ENCODE results near the gene DYNC1LI1.

The DYNC1LI1 gene

DNA sequence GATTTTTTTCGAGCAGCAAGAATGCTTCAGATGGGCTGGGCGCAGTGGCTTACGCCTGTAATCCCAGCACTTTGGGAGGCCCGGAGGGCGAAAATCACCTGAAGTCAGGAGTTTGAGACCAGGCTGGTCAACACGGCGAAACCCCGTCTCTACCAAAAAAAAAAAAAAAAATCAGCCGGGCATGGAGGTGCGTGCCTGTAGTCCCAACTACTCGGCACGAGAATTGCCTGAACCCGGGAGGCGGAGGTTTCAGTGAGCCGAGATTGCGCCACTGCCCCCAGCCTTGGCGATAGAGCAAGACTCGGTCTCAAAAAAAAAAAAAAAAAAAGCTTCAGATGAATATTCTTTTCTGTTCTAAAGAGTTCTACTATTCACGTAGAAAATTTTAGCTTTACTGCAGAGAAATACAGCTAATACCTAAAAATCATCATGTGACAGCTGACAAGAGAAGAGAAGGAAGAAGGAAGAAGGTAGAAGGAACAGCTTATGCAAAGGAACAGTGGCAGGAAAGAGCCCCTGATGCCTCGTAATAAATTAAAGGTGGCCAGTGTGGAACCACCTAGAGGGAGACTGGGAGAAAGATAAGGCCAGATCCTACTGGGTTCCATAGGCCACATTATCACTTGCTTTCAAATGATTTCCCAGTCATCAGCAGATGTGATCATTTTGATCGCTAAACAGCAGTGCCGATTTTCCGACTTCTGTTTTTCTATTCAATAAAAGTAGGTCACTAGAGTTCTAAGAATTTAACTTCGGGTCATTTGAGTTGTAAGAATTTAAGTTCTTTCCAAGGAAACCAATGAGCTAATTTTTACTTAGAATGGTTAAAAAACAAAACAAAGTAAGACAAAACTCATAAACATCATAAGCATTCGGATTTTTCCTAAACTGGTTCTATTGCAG lies 69.5 kb downstream of the DYNC1LI1 start:
- Histone ChIP-seq H3K27me3 (ENCODE audit: control insufficient read depth in 1 of 2, insufficient read depth in 2 of 2, low read length in 2 of 2) (no peaks in the 10 kb centered on the region), H3K4me3 (ENCODE audit: low read depth in 1 of 2, low read length in 2 of 2) (peak overlapping the region; percentile 77 to 92), H3K9ac (ENCODE audit: low read length) (peak overlapping the region; percentile 70), H3K27ac (ENCODE audit: low read depth, low read length) (peak overlapping the region; percentile 98), H3K36me3 (ENCODE audit: insufficient read depth, low read length) (no peaks in the 10 kb centered on the region), H3K9me3 (ENCODE audit: low read length) (no peaks in the 10 kb centered on the region), H3K4me1 (ENCODE audit: insufficient read depth, low read length) (peaks cover 16% of the 10 kb centered on the region)

DNA sequence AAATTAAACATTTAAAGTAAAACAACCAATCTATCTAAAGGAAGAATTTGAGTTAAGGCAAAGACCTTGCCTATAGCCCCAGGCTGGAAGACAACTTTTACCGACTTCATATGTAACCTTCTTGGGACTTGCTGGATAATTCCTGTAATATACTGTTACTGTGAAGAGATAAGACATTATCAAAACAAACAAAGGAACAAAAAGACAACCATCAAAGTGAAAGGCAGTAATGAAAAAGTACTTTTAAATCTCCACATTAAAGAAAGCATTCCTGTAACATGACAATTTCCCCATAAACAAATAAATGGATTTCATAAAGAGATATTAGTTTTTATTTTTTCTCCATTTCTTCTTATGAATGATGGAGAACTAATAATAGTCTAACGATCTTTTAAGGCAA lies 70.4 kb downstream of the DYNC1LI1 start:
- Histone ChIP-seq H3K36me3 (ENCODE audit: insufficient read depth, low read length) (no peaks in the 10 kb centered on the region), H3K27me3 (ENCODE audit: control insufficient read depth in 1 of 2, insufficient read depth in 2 of 2, low read length in 2 of 2) (no peaks in the 10 kb centered on the region), H3K4me1 (ENCODE audit: insufficient read depth, low read length) (peaks cover 16% of the 10 kb centered on the region), H3K9ac (ENCODE audit: low read length) (no peak overlapping the region), H3K4me3 (ENCODE audit: low read depth in 1 of 2, low read length in 2 of 2) (no peak overlapping the region), H3K27ac (ENCODE audit: low read depth, low read length) (no peak overlapping the region), H3K9me3 (ENCODE audit: low read length) (no peaks in the 10 kb centered on the region)

DNA sequence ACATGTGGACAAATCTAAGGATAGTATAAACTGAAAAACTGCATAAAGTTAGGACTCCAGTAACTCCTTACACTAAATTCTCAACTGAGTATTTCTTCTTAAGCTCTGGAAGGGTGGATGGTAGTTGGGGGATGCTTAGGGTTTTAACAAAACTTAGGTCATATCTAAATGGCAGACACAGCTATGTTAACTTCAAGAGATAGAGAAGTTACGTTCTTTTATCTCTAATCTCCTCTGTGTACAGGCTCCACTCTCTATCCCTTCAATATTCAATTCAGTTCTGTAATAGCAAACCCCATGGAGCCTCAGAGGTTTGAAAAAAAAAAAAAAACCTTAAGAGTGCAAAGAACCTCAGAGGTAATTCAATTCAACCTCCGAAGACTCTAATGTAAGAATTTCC lies 71.1 kb downstream of the DYNC1LI1 start:
- no peak overlapping the region for H3K9ac ChIP-seq (ENCODE audit: low read length)
- no peak overlapping the region for H3K4me3 ChIP-seq (ENCODE audit: low read depth in 1 of 2, low read length in 2 of 2)
- H3K4me1 ChIP-seq (ENCODE audit: insufficient read depth, low read length) = peaks cover 16% of the 10 kb centered on the region
- H3K27ac ChIP-seq (ENCODE audit: low read depth, low read length) = no peak overlapping the region
- H3K27me3 ChIP-seq (ENCODE audit: control insufficient read depth in 1 of 2, insufficient read depth in 2 of 2, low read length in 2 of 2) = no peaks in the 10 kb centered on the region
- H3K36me3 ChIP-seq (ENCODE audit: insufficient read depth, low read length) = no peaks in the 10 kb centered on the region
- H3K9me3 ChIP-seq (ENCODE audit: low read length) = no peaks in the 10 kb centered on the region

DNA sequence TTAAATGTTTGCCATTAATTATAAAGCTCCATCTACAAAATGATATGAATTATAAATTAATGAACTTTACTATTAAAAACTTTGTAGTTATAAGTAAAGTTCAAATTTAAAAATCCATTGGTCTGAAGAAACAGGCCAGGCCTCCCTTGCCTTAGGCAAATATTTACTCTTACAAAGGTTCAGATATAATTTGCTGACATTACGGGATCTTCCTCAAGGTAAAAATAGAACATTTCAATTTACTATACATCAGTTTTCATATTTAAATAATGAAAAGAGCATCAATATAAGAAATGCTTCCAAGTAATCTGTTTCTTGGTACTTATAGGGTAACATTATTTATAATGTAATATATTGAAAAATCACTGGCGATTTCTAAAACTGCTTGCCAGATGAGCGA lies 71.7 kb downstream of the DYNC1LI1 start:
- no peak overlapping the region for H3K4me3 ChIP-seq (ENCODE audit: low read depth in 1 of 2, low read length in 2 of 2)
- H3K4me1 ChIP-seq (ENCODE audit: insufficient read depth, low read length) = peaks cover 21% of the 10 kb centered on the region
- H3K9me3 ChIP-seq (ENCODE audit: low read length) = no peaks in the 10 kb centered on the region
- no peaks in the 10 kb centered on the region for H3K36me3 ChIP-seq (ENCODE audit: insufficient read depth, low read length)
- H3K9ac ChIP-seq (ENCODE audit: low read length) = no peak overlapping the region
- no peaks in the 10 kb centered on the region for H3K27me3 ChIP-seq (ENCODE audit: control insufficient read depth in 1 of 2, insufficient read depth in 2 of 2, low read length in 2 of 2)
- H3K27ac ChIP-seq (ENCODE audit: low read depth, low read length) = no peak overlapping the region

DNA sequence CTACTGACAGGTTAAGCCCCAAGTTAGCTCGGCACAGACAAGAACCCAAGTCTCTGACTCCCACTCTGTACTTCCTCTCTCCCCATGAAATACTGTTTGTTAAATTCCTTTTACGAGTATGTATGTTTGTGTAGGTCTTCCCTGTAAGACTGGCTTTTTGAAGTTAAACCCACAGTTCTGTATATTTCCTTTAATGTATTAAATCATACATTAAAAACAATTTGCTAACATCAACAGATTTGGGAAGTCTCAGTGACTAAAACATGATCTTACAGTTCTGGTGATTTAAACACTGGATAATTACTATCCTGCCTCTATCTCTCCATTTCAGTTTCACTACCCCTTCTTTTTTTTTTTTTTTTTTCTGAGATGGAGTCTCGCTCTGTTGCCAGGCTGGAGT lies 72.4 kb downstream of the DYNC1LI1 start:
- Histone ChIP-seq H3K4me3 (ENCODE audit: low read depth in 1 of 2, low read length in 2 of 2) (no peak overlapping the region), H3K27ac (ENCODE audit: low read depth, low read length) (no peak overlapping the region), H3K27me3 (ENCODE audit: control insufficient read depth in 1 of 2, insufficient read depth in 2 of 2, low read length in 2 of 2) (no peaks in the 10 kb centered on the region), H3K9me3 (ENCODE audit: low read length) (no peaks in the 10 kb centered on the region), H3K36me3 (ENCODE audit: insufficient read depth, low read length) (no peaks in the 10 kb centered on the region), H3K4me1 (ENCODE audit: insufficient read depth, low read length) (peaks cover 28% of the 10 kb centered on the region), H3K9ac (ENCODE audit: low read length) (no peak overlapping the region)

DNA sequence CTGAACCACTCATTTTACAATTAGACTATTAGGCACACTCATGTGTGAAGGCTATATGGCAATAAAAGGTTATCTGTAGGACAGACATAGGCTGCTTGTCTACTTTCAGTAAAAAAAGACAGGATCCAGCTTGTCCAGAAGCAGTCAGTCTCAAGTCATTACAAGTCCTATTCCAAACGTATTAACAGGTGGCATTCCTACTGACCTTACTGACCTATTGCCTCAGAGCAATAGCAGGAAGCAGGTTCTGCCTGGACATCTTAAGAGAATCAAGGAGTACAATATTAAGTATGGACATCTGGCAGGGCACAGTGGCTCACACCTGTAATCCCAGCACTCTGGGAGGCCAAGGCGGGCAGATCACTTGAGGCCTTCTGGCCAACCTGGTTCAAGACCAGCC lies 75.0 kb downstream of the DYNC1LI1 start:
- no peaks in the 10 kb centered on the region for H3K27me3 ChIP-seq (ENCODE audit: control insufficient read depth in 1 of 2, insufficient read depth in 2 of 2, low read length in 2 of 2)
- no peak overlapping the region for H3K9ac ChIP-seq (ENCODE audit: low read length)
- H3K27ac ChIP-seq (ENCODE audit: low read depth, low read length) = no peak overlapping the region
- no peak overlapping the region for H3K4me3 ChIP-seq (ENCODE audit: low read depth in 1 of 2, low read length in 2 of 2)
- H3K9me3 ChIP-seq (ENCODE audit: low read length) = no peaks in the 10 kb centered on the region
- H3K4me1 ChIP-seq (ENCODE audit: insufficient read depth, low read length) = peaks cover 13% of the 10 kb centered on the region
- no peaks in the 10 kb centered on the region for H3K36me3 ChIP-seq (ENCODE audit: insufficient read depth, low read length)

DNA sequence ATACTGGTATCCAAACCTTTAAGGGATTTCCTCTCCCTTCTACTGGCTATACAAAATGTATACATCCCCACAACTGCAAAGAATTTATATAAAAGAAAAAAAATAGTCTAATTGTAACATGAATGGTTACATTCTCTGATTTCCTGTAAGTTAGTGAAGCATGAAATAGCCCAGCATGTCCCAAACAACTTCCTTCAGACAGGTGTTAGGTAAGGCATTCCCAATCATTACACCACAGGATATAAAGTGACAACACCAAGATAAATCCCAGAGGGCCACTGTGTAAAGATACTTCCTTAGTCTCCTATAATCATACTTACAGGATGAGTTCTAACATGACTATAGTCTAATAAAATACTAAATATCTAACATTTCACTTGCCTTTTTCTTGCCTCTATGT lies 75.6 kb downstream of the DYNC1LI1 start:
- Histone ChIP-seq H3K9ac (ENCODE audit: low read length) (no peak overlapping the region), H3K4me1 (ENCODE audit: insufficient read depth, low read length) (peaks cover 12% of the 10 kb centered on the region), H3K27ac (ENCODE audit: low read depth, low read length) (no peak overlapping the region), H3K9me3 (ENCODE audit: low read length) (no peaks in the 10 kb centered on the region), H3K27me3 (ENCODE audit: control insufficient read depth in 1 of 2, insufficient read depth in 2 of 2, low read length in 2 of 2) (no peaks in the 10 kb centered on the region), H3K36me3 (ENCODE audit: insufficient read depth, low read length) (no peaks in the 10 kb centered on the region), H3K4me3 (ENCODE audit: low read depth in 1 of 2, low read length in 2 of 2) (no peak overlapping the region)

DNA sequence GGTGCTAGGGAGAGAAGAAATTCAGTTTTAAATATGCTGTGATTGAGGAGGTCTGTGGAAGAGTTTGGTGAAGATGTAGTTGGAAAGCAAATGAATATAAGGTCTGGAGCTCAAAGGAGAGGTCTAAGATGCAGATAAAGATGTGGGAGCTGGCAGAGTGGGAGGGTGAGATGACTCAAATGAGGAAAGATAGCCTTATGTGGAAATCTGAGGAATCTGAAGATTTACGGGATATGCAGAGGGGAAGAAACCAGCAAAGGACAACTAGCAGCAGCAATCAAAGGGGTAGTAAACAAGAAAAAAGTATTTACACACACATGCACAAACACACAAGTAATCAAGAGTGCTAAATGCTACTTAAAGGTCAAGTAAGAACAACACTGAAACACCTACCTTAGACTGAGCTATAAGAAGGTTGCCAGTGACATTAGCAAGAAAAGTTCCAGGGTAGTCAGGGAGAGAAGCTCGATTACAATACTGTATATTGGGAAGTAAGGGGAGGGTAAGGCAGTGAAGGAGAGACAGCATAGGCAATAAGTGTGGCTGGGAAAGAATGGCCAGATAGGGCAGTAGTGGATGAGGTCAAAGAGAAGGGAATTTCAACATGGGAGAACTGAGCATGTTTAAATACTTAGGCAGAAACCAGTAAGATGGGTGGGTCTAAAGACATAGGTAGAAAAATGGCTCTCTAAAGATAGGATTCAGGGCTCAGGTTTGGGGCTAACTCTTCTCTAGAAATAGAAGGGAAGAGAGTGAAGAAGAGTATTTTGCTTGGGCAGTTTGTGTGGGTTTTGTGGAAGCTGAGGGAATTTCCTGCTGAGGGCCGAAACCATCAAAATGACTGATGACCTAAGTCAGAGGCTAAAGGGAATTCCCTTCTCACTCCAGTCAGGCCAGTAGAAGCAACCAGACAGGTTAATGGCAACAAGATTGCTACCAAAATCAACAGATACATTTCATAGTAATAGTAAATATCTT lies 76.9 kb downstream of the DYNC1LI1 start:
- peaks cover 12% of the 10 kb centered on the region for H3K4me1 ChIP-seq (ENCODE audit: insufficient read depth, low read length)
- no peak overlapping the region for H3K9ac ChIP-seq (ENCODE audit: low read length)
- H3K9me3 ChIP-seq (ENCODE audit: low read length) = no peaks in the 10 kb centered on the region
- no peak overlapping the region for H3K4me3 ChIP-seq (ENCODE audit: low read depth in 1 of 2, low read length in 2 of 2)
- H3K36me3 ChIP-seq (ENCODE audit: insufficient read depth, low read length) = no peaks in the 10 kb centered on the region
- H3K27me3 ChIP-seq (ENCODE audit: control insufficient read depth in 1 of 2, insufficient read depth in 2 of 2, low read length in 2 of 2) = no peaks in the 10 kb centered on the region
- H3K27ac ChIP-seq (ENCODE audit: low read depth, low read length) = no peak overlapping the region

DNA sequence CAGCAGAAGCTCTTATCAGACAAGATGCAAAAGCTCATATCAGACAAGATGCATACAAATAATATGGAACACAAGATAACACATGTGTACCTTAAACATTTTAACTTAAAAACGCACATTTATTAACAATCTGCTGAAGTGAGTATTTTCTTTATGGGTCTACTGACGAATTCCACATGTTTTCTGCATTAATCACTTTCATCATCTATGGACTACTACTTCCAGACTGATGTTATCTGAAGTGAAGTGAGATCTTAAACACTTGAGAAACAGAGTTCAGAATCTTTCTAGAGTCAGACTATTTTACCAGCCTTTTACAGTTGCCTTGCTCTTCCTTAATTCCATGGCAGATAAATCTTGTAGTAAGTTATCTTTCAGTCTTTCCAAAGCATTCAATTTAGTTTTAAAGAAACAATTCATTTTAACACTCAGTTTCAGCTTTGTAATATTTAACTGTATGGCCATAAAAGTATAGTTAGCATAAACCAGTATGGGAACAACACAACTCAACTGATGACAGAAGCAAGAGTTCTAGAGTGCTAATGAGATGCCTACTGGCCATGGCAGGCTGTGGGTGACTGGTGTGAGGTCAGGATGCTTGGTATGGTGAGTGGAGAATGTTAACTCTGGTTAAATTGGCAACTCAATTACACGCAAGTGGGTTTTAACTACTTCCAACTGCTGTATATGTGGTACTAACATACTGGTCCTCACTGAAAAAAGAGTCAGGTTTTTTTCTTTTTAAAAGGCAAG lies 77.8 kb downstream of the DYNC1LI1 start:
- peaks cover 12% of the 10 kb centered on the region for H3K4me1 ChIP-seq (ENCODE audit: insufficient read depth, low read length)
- no peaks in the 10 kb centered on the region for H3K9me3 ChIP-seq (ENCODE audit: low read length)
- no peaks in the 10 kb centered on the region for H3K36me3 ChIP-seq (ENCODE audit: insufficient read depth, low read length)
- no peak overlapping the region for H3K4me3 ChIP-seq (ENCODE audit: low read depth in 1 of 2, low read length in 2 of 2)
- H3K9ac ChIP-seq (ENCODE audit: low read length) = no peak overlapping the region
- H3K27me3 ChIP-seq (ENCODE audit: control insufficient read depth in 1 of 2, insufficient read depth in 2 of 2, low read length in 2 of 2) = no peaks in the 10 kb centered on the region
- no peak overlapping the region for H3K27ac ChIP-seq (ENCODE audit: low read depth, low read length)

DNA sequence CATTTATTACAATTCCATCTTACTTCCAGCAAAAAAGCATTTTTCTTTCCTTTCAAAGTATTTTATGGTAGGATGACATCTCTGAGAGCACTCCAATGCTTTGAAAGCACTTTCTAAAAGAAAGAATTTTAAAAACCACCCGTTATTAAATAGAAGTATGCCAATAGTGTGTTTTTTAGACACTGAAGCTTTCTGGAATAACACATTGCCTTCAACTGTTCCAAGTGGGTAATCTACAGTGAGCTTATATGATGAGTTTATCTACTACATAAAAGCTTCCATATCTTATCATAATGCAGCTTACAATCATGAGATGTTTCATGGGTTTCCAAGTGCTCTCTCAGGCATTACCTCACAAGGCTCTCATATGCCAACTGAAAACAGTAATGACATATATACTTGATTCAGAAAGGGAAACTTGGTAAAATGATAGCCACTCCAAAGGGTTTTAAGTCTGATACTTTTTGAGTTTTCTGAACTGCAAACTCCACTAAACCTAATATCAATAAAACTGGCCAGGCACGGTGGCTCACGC lies 82.1 kb downstream of the DYNC1LI1 start:
- Histone ChIP-seq H3K4me1 (ENCODE audit: insufficient read depth, low read length) (peaks cover 3% of the 10 kb centered on the region), H3K9ac (ENCODE audit: low read length) (no peak overlapping the region), H3K27me3 (ENCODE audit: control insufficient read depth in 1 of 2, insufficient read depth in 2 of 2, low read length in 2 of 2) (no peaks in the 10 kb centered on the region), H3K36me3 (ENCODE audit: insufficient read depth, low read length) (no peaks in the 10 kb centered on the region), H3K27ac (ENCODE audit: low read depth, low read length) (no peak overlapping the region), H3K9me3 (ENCODE audit: low read length) (no peaks in the 10 kb centered on the region), H3K4me3 (ENCODE audit: low read depth in 1 of 2, low read length in 2 of 2) (no peak overlapping the region)
